ENCODE measurements around the gene POGZ. TPM values are rescaled to one million over a fixed set of nuclear protein-coding genes. Genes with fewer than 3 reads are reported as not detected.
"Not testable (repeated sequence)": the region's sequence is repeated elsewhere in the genome, so short reads cannot be mapped to it uniquely, and the experiment has no call there.

The POGZ gene
- total RNA-seq, 1 experiment from 2014 or later, result 39.5 TPM

GRCh38 chr1:151457911-151458801 lies 1.1 kb downstream of the POGZ start:
- H3K27ac ChIP-seq, result peak overlapping the region; percentile 76
- H3K9me3 ChIP-seq (replicated peaks), result no peaks in the 10 kb centered on the region
- H3K27me3 ChIP-seq, result no peaks in the 10 kb centered on the region
- DNase-seq, result peak; percentile 64 to 71
- H3K4me3 ChIP-seq, result peak overlapping the region; percentile 75
- H3K36me3 ChIP-seq, result no peaks in the 10 kb centered on the region; the same call in 1 of the 2 replicates
- H3K4me1 ChIP-seq, result peaks cover 3% of the 10 kb centered on the region; the same call in 1 of the 2 replicates

GRCh38 chr1:151455966-151456365 lies 3.3 kb downstream of the POGZ start:
- H3K4me3 ChIP-seq, result no peak overlapping the region
- no peak overlapping the region for H3K27ac ChIP-seq
- peaks cover 3% of the 10 kb centered on the region; the same call in 1 of the 2 replicates for H3K4me1 ChIP-seq
- no peaks in the 10 kb centered on the region; the same call in 1 of the 2 replicates for H3K36me3 ChIP-seq
- no peaks in the 10 kb centered on the region for H3K9me3 ChIP-seq (replicated peaks)
- DNase-seq, result no peak
- H3K27me3 ChIP-seq, result no peaks in the 10 kb centered on the region

- Histone ChIP-seq H3K27me3 (no peaks in the 10 kb centered on the region), H3K4me3 (no peak overlapping the region), H3K36me3 (no peaks in the 10 kb centered on the region; the same call in 1 of the 2 replicates), H3K4me1 (peaks cover 3% of the 10 kb centered on the region; the same call in 1 of the 2 replicates), H3K9me3 (replicated peaks) (no peaks in the 10 kb centered on the region), H3K27ac (no peak overlapping the region)
- DNase-seq, result no peak
Observed at GRCh38 chr1:151455231-151455630, 4.1 kb downstream of the POGZ start.

GRCh38 chr1:151447696-151448095 lies 11.6 kb downstream of the POGZ start:
- Histone ChIP-seq H3K9me3 (replicated peaks) (no peaks in the 10 kb centered on the region), H3K27me3 (no peaks in the 10 kb centered on the region), H3K36me3 (no peaks in the 10 kb centered on the region), H3K4me1 (0 out of 2 replicates have a peak, but pooled peaks cover 2% of the 10 kb centered on the region), H3K27ac (no peak overlapping the region), H3K4me3 (no peak overlapping the region)
- no peak for DNase-seq

- H3K4me1 ChIP-seq, result 0 out of 2 replicates have a peak, but pooled peaks cover 2% of the 10 kb centered on the region
- H3K36me3 ChIP-seq, result peaks cover 14% of the 10 kb centered on the region
- no peaks in the 10 kb centered on the region for H3K27me3 ChIP-seq
- no peaks in the 10 kb centered on the region for H3K9me3 ChIP-seq (replicated peaks)
- H3K4me3 ChIP-seq, result no peak overlapping the region
- H3K27ac ChIP-seq, result no peak overlapping the region
- peak in 1 of 2 experiments; percentile 10 for DNase-seq
Observed at GRCh38 chr1:151444783-151445177, 14.5 kb downstream of the POGZ start.

- Histone ChIP-seq H3K36me3 (peaks cover 18% of the 10 kb centered on the region), H3K4me3 (no peak overlapping the region), H3K4me1 (0 out of 2 replicates have a peak, but pooled peaks cover 2% of the 10 kb centered on the region), H3K9me3 (replicated peaks) (no peaks in the 10 kb centered on the region), H3K27ac (no peak overlapping the region), H3K27me3 (no peaks in the 10 kb centered on the region)
- DNase-seq, result peak; percentile 60 to 84
Observed at GRCh38 chr1:151443846-151444782, 15.2 kb downstream of the POGZ start.

GRCh38 chr1:151437396-151437795 lies 21.9 kb downstream of the POGZ start:
- DNase-seq, H3K4me1 ChIP-seq: not testable (repeated sequence)
- peaks cover 23% of the 10 kb centered on the region for H3K36me3 ChIP-seq

GRCh38 chr1:151436985-151437384 lies 22.3 kb downstream of the POGZ start:
- no peaks in the 10 kb centered on the region for H3K4me1 ChIP-seq
- no peak overlapping the region for H3K27ac ChIP-seq
- DNase-seq, result no peak
- no peak overlapping the region for H3K4me3 ChIP-seq
- no peaks in the 10 kb centered on the region for H3K27me3 ChIP-seq
- no peaks in the 10 kb centered on the region for H3K9me3 ChIP-seq (replicated peaks)
- H3K36me3 ChIP-seq, result peaks cover 23% of the 10 kb centered on the region

More at GRCh38 chr1:151437396-151437795, 21.9 kb downstream of the POGZ start:
- H3K9me3 ChIP-seq (replicated peaks); H3K4me3 ChIP-seq; H3K27me3 ChIP-seq; H3K27ac ChIP-seq: not testable (repeated sequence)

- Histone ChIP-seq H3K4me1 (no peaks in the 10 kb centered on the region), H3K4me3 (no peak overlapping the region), H3K27me3 (no peaks in the 10 kb centered on the region), H3K36me3 (peaks cover 11% of the 10 kb centered on the region), H3K27ac (no peak overlapping the region), H3K9me3 (replicated peaks) (no peaks in the 10 kb centered on the region)
- DNase-seq, result no peak
Observed at GRCh38 chr1:151435174-151435573, 24.1 kb downstream of the POGZ start.

GRCh38 chr1:151433827-151434226 lies 25.5 kb downstream of the POGZ start:
- not testable (repeated sequence) for DNase-seq; H3K4me3 ChIP-seq; H3K27ac ChIP-seq; H3K4me1 ChIP-seq; H3K9me3 ChIP-seq (replicated peaks); H3K27me3 ChIP-seq
- H3K36me3 ChIP-seq, result peaks cover 15% of the 10 kb centered on the region

GRCh38 chr1:151428068-151428467 lies 31.2 kb downstream of the POGZ start:
- peaks cover 65% of the 10 kb centered on the region for H3K36me3 ChIP-seq
- no peak for DNase-seq

GRCh38 chr1:151425103-151425502 lies 34.2 kb downstream of the POGZ start:
- H3K36me3 ChIP-seq, result peaks cover 76% of the 10 kb centered on the region
- DNase-seq, result no peak
- no peaks in the 10 kb centered on the region for H3K27me3 ChIP-seq
- H3K4me1 ChIP-seq, result no peaks in the 10 kb centered on the region
- no peak overlapping the region for H3K4me3 ChIP-seq
- no peak overlapping the region for H3K27ac ChIP-seq
- no peaks in the 10 kb centered on the region for H3K9me3 ChIP-seq (replicated peaks)

More at GRCh38 chr1:151428068-151428467, 31.2 kb downstream of the POGZ start:
- H3K9me3 ChIP-seq (replicated peaks), result no peaks in the 10 kb centered on the region
- no peak overlapping the region for H3K27ac ChIP-seq
- no peak overlapping the region for H3K4me3 ChIP-seq
- no peaks in the 10 kb centered on the region for H3K4me1 ChIP-seq
- no peaks in the 10 kb centered on the region for H3K27me3 ChIP-seq

GRCh38 chr1:151419819-151420218 lies 39.5 kb downstream of the POGZ start:
- no peaks in the 10 kb centered on the region for H3K9me3 ChIP-seq (replicated peaks)
- H3K4me3 ChIP-seq, result no peak overlapping the region
- H3K36me3 ChIP-seq, result peaks cover 47% of the 10 kb centered on the region
- DNase-seq, result no peak
- no peaks in the 10 kb centered on the region for H3K4me1 ChIP-seq
- H3K27me3 ChIP-seq, result no peaks in the 10 kb centered on the region
- H3K27ac ChIP-seq, result no peak overlapping the region

- no peaks in the 10 kb centered on the region for H3K4me1 ChIP-seq
- no peak overlapping the region for H3K27ac ChIP-seq
- no peaks in the 10 kb centered on the region for H3K27me3 ChIP-seq
- no peak overlapping the region for H3K4me3 ChIP-seq
- no peak for DNase-seq
- peaks cover 35% of the 10 kb centered on the region for H3K36me3 ChIP-seq
- H3K9me3 ChIP-seq (replicated peaks), result no peaks in the 10 kb centered on the region
Observed at GRCh38 chr1:151418081-151418480, 41.2 kb downstream of the POGZ start.
